GM19467 (cell line): ENCODE results near the gene KLHL36.
A peak's percentile ranks its signal among the peaks of the same experiment; 100 is the strongest.
"Not testable (repeated sequence)": the region's sequence is repeated elsewhere in the genome, so short reads cannot be mapped to it uniquely, and the experiment has no call there.

ENCODE experiments used
- ATAC-seq: cut with Tn5 transposase; IDR thresholded peaks from one replicate; pipeline ENCODE4 v1.9.1; 2021; ENCODE audit warnings: mild to moderate bottlenecking, moderate library complexity; ENCODE audit not compliant: unreplicated experiment

The KLHL36 gene

DNA sequence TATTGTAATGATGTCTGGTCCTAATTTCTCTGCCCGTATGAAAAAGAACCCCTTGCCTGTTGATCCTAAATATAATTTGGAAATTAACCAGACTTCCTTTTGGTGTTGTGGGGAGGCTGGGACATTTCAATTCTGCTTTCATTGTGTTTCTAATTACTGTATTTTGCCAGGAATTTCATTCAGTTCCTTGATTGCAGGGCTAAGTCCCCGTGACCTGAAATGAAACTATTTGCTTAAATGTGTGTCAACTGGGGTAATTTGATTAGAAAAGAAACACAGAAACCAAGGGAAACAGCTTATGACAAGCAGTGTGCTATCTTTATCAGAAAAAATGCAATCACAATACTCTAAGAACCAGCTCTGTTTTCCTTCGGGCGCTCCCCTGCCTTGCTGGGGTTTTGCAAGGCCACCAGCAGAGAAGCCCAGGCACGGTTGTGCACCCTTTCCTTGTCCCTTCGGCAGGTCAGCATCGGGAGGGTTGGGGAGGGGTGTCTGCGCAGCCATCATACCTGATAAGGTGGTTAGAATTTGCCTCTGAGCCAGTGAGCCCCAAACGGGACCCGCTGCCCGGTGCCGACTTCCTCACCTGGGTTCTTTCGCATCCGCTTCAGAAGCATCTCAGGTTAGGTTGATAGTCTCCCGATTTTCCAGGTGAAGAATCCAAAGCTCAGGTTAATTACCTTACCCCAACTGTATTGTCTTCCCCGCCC is 19.4 kb downstream of the KLHL36 start:
- no peak for ATAC-seq

GRCh38 chr16:84670063-84670462 is 21.8 kb downstream of the KLHL36 start:
- ATAC-seq, result no peak

GRCh38 chr16:84672276-84673202 is 24.2 kb downstream of the KLHL36 start:
- ATAC-seq, result peak; percentile 63

GRCh38 chr16:84673203-84673535 is 24.9 kb downstream of the KLHL36 start:
- ATAC-seq, result no peak

- ATAC-seq, result no peak
Observed at GRCh38 chr16:84673561-84673960, 25.2 kb downstream of the KLHL36 start.

DNA sequence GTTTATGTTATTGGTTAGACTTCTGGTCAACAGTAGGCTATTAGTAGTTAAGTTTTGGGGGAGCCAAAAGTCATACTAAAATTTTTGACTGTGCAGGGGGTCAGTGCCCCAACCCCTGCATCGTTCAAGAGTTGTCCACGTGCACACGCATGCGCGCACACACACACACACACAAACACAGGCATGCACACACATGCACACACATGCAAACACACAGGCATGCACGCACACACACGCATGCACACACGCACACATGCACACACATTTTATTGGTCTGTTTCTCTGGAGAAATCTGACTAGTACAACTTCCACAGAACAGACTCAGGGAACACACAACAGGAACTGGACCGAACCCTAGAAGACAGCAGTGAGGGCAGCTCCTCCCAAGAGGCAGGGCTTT is 27.1 kb downstream of the KLHL36 start:
- ATAC-seq, result no peak

GRCh38 chr16:84675884-84676283 is 27.6 kb downstream of the KLHL36 start:
- ATAC-seq, result no peak

DNA sequence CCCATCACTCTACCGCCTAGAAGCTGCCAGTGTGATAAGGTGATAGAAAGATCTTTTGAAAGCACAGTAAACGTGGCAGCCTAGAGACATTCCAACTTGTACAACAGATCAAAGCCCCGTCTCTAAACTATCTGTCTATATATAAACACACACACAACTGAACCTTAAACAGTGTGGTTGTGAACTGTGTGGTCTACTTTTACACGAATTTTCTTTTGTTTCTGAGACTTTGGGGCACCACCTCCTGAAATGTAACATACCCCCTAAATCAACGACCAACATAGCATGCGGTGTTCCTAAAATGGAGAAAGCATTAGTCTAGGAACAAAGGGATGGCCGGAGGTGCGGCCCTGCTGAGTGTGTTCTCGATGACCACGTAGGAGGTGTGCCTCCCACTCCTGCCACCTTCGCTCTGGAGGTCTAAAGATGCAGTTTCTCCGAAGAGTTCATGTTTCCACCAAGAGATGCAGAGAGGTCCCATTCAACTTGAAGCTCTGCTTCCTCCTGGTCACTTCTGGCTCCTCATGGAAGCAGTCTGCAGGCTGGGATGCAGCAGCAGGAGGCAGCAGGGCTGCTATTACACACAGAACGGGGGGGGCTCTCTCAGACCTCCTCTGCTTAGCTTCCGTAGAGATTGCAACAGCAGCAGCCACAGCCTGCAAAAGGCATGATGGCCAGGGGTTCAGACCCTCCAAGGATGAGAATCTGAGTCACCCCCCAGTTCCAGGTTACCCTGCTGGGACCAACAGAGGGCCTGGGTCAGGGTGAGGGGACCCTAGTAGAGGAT is 28.9 kb downstream of the KLHL36 start:
- ATAC-seq, result no peak

GRCh38 chr16:84677849-84678248 is 29.5 kb downstream of the KLHL36 start:
- no peak for ATAC-seq

GRCh38 chr16:84678541-84678940 is 30.2 kb downstream of the KLHL36 start:
- no peak for ATAC-seq

GRCh38 chr16:84680165-84680842 is 32.0 kb downstream of the KLHL36 start:
- ATAC-seq, result no peak

DNA sequence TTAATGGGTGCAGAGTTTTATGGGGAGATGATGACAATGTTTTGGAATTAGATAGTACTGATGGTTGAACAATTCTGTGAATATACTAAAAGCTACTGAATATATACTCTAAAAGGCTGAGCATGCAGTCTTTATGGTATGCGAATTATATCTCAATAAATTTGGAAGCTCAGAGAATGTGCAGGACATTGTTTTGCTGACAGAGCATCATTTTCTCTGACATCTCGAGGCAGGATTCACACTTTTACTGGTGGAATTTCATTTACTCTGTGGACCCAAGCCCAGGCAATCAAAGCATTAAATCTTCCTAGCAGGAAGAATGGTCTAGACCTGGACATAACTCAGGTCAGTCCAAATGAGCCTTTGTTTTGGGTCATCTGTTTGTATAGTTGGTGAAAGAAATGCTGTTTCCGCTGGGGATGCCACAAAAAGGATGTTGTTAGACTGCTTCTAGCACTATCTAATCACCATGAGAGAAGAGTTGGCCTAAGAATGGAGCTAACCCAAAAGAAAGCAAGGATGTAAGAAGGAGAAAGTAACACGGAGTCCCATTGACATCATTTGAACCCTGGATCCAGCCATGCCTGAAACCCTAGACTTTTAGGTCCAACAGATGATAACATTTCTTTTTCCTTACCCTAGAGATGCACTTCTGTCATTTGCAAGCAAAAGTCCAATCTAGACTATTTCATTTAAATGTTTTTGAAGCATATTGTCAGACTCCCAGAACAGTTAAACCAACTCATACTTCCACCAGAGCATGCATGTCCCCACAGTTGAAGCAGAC is 32.7 kb downstream of the KLHL36 start:
- ATAC-seq, result no peak

DNA sequence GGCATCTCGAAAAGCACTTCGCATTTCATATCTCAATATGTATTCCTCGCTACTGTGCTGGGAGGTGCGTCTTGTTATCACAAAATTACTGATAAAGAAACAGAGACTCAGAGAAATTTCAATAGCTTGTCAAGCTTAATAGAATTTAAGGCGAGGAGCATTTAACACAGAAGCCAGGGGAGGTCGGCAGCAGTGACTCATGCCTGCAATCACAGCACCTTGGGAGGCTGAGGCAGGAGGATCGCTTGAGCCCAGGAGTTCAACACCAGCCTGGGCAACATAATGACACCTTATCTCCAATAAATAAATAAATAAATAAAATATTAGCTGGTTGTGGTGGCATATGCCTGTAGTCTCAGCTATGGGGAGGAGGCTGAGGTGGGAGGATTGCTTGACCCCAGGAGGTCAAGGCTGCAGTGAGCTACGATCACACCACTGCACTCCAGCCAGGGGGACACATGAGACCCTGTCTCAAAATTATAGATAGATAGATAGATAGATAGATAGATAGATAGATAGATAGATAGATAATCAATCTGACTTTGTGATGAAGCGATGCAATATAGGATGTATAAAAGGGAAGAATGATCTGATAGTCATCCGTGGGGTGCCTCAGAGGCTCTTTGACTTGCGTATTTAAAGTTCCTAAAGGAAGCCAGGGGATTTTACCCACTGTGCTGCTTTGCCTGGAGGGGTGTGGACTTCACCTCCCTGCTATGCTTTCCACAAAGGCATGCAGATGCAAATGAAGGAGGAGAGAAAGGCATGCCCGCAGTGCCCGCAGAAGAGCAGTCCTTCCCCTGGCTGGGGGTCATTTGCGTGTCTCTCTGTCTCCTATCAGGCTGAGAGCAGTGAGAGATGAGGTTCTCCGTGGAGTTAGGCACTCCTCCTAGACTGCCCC is 35.6 kb downstream of the KLHL36 start:
- ATAC-seq, result no peak

- no peak for ATAC-seq
Observed at GRCh38 chr16:84684592-84684965, 36.3 kb downstream of the KLHL36 start.

- ATAC-seq, result no peak
Observed at GRCh38 chr16:84685210-84685609, 36.9 kb downstream of the KLHL36 start.

GRCh38 chr16:84686707-84687298 is 38.5 kb downstream of the KLHL36 start:
- ATAC-seq, result no peak

GRCh38 chr16:84687715-84688114 is 39.4 kb downstream of the KLHL36 start:
- peak; percentile 73 for ATAC-seq

DNA sequence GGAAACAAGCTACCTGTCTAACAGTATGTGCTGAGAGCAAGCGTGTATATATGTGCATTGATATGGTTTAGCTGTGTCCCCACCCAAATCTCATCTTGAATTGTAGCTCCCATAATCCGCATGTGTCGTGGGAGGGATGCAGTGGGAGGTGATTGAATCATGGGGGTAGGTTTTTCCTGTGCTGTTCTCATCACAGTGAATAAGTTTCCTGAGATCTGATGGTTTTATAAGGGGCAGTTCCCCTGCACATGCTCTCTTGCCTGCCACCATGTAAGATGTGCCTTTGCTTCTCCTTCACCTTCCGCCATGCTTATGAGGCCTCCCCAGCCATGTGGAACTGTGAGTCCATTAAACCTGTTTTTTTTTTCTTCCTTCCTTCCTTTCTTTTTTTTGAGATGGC is 39.9 kb downstream of the KLHL36 start:
- not testable (repeated sequence) for ATAC-seq

GRCh38 chr16:84689111-84689510 is 40.8 kb downstream of the KLHL36 start:
- ATAC-seq, result no peak
